ENCODE measurements around the gene LMX1A. TPM values are rescaled to one million over a fixed set of nuclear protein-coding genes. Genes with fewer than 3 reads are reported as not detected.
A peak's percentile ranks its signal among the peaks of the same experiment; 100 is the strongest.

LMX1A gene
- total and polyA plus RNA-seq, 12 donors = 0.08 TPM; not detected in 11

GRCh38 chr1:165241321-165241720 is 115.2 kb downstream of the LMX1A start:
- Histone ChIP-seq H3K4me3 (no peak overlapping the region), H3K9me3 (replicated peaks in 1 of 3) (no peaks in the 10 kb centered on the region), H3K4me1 (replicated peaks in 1 of 2) (no peaks in the 10 kb centered on the region), H3K27ac (no peak overlapping the region), H3K27me3 (peaks cover 6% of the 10 kb centered on the region), H3K36me3 (replicated peaks in 1 of 2) (no peaks in the 10 kb centered on the region)
- 64 to 86% (median 67%) methylated on average over 2 of the region's 2 CpGs for WGBS, 4 donors
- TF ChIP-seq CTCF (IDR thresholded peaks at IDR 0.05) = no peak
- no peak for TF ChIP-seq POLR2A (IDR thresholded peaks at IDR 0.05)
- no peak for DNase-seq
- intact Hi-C loops (cut with DNase I) = no loop called here

- intact Hi-C loops (cut with DNase I) = no loop called here
Observed at GRCh38 chr1:165240492-165240891, 116.0 kb downstream of the LMX1A start.

GRCh38 chr1:165239873-165240272 is 116.6 kb downstream of the LMX1A start:
- intact Hi-C loops (cut with DNase I) = no loop called here
- H3K27me3 ChIP-seq = peaks cover 18% of the 10 kb centered on the region
- H3K27ac ChIP-seq = no peak overlapping the region
- H3K4me1 ChIP-seq (replicated peaks in 1 of 2) = peaks cover 0 to 6% of the 10 kb centered on the region in 2 donors
- no peaks in the 10 kb centered on the region for H3K9me3 ChIP-seq (replicated peaks in 1 of 3)
- H3K36me3 ChIP-seq (replicated peaks in 1 of 2) = no peaks in the 10 kb centered on the region
- no peak for DNase-seq
- WGBS, 4 donors = 29 to 35% (median 34%) methylated on average over 2 of the region's 2 CpGs
- H3K4me3 ChIP-seq = no peak overlapping the region
- TF ChIP-seq CTCF (IDR thresholded peaks at IDR 0.05) (no peak), POLR2A (IDR thresholded peaks at IDR 0.05) (no peak)

More at GRCh38 chr1:165240492-165240891, 116.0 kb downstream of the LMX1A start:
- TF ChIP-seq CTCF (IDR thresholded peaks at IDR 0.05) = no peak
- TF ChIP-seq POLR2A (IDR thresholded peaks at IDR 0.05) = no peak
- Histone ChIP-seq H3K27ac (no peak overlapping the region), H3K9me3 (replicated peaks in 1 of 3) (no peaks in the 10 kb centered on the region), H3K4me1 (replicated peaks in 1 of 2) (peaks cover 0 to 3% of the 10 kb centered on the region in 2 donors), H3K36me3 (replicated peaks in 1 of 2) (no peaks in the 10 kb centered on the region), H3K4me3 (no peak overlapping the region), H3K27me3 (peaks cover 12% of the 10 kb centered on the region)
- no peak for DNase-seq
- WGBS, 4 donors = 32 to 57% (median 43%) methylated on average over 4 of the region's 4 CpGs

- WGBS, 4 donors = 1 to 7% (median 2%) methylated on average over 19 to 33 of the region's 33 CpGs
Observed at GRCh38 chr1:165235777-165236291, 120.7 kb downstream of the LMX1A start.

More at GRCh38 chr1:165235777-165236291, 120.7 kb downstream of the LMX1A start:
- no peak for DNase-seq
- Histone ChIP-seq H3K4me1 (replicated peaks in 1 of 2) (peaks cover 0 to 6% of the 10 kb centered on the region in 2 donors), H3K9me3 (replicated peaks in 1 of 3) (no peaks in the 10 kb centered on the region), H3K4me3 (peak overlapping the region in 1 of 4 donors; percentile 43), H3K27me3 (peaks cover 22% of the 10 kb centered on the region), H3K27ac (no peak overlapping the region), H3K36me3 (replicated peaks in 1 of 2) (no peaks in the 10 kb centered on the region)
- TF ChIP-seq CTCF (IDR thresholded peaks at IDR 0.05) (no peak), POLR2A (IDR thresholded peaks at IDR 0.05) (no peak)
- intact Hi-C loops (cut with DNase I) = no loop called here

Measured in adrenal gland (tissue), 12 donors.